GM19455 (cell line): ENCODE results near the gene PAX5.
A peak's percentile ranks its signal among the peaks of the same experiment; 100 is the strongest.

Experiments used
- ATAC-seq: cut with Tn5 transposase; IDR thresholded peaks from one replicate; pipeline ENCODE4 v1.9.1; 2021; ENCODE audit not compliant: unreplicated experiment

Gene PAX5

GRCh38 chr9:37037503-37038301 is 3.6 kb upstream of the PAX5 start:
- ATAC-seq: no peak

- ATAC-seq: no peak
Measured at GRCh38 chr9:37036776-37037502, 2.9 kb upstream of the PAX5 start.

- ATAC-seq: no peak
Measured at GRCh38 chr9:37036371-37036775, 2.3 kb upstream of the PAX5 start.

GRCh38 chr9:37035648-37036370 is 1.7 kb upstream of the PAX5 start:
- ATAC-seq: no peak

DNA sequence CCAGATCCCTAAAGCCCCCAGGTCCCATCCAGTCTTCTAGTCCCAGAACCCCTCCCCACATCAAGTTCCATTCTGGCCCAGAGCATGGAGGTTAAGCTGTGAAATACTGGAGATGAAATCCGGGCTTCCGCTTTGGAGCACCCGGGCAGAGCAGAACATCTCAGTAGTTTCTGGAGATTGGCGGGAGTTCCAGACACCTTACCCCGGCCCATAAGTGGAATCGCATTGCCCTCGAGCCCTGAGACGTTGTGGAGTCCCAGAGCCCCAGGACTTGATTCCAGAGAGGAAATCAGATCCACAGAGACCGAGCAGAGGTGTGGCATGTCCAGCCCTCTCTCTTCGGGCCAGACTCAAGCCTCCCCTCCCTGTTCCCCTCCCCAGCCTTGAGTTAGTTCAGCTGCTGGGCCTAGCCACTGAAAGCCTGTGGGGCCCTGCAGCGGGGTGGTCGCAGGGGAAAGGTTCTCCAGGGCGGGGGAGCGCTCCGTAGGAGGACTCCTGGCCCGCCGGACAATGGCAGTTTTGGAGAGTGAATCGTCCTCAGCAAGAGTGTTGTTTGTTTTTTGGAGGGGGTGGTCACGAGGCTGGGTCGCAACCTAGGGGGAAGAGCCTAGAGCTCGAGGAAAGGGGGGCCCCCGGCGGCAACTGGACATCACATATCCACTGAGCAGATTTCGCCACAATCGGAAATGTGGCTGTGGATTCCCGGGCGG is 1.0 kb upstream of the PAX5 start:
- ATAC-seq: no peak

DNA sequence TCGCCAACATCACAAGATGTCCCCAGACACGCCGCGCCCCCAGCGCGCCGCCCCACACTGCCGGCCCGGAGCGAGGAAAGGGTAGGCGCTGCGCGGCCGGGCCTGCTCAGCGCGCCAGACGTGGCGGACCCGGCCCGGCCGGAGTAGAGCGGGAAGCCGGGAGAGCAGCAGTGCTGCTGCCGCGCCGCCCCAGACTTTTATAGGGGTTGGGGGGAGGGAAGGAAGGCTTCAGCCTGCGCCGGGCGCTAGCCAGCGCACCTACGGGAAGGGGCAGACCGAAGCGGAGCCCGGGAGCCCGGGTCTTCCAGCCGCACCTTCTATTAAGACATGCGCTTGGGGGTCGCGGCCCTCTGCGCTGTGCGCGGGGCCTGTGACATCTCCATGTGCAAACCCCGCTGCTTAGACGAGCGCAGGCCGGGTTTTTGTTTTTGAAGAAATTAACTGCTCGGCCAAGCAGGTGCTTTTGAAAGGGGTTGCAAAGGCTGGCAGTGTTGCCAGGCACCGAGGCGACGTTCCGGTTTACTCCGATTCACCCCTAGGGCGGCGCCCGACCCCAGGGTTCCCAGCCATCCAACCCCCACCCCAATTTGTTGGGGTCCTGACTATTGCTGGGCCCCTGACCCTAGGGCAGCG is 353 bp upstream of the PAX5 start:
- ATAC-seq: peak; percentile 29

DNA sequence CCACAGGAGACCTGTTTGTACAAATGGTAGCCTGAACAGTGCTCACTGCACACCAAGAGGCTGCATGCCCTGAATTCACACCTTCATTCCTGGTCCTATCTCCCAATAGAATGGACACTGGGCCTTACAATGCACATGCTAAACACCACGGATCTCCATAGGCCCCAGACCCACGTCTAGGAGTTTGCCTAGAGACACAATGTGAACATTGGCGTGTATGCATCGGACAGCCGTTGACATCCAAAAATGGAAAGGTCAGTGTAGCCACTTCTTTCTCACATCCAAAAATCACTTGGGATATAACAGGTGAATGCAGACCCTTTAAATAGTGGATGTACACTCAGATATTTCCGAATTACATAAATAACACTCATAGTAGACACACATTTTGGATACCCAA is 927 bp downstream of the PAX5 start:
- ATAC-seq: no peak

DNA sequence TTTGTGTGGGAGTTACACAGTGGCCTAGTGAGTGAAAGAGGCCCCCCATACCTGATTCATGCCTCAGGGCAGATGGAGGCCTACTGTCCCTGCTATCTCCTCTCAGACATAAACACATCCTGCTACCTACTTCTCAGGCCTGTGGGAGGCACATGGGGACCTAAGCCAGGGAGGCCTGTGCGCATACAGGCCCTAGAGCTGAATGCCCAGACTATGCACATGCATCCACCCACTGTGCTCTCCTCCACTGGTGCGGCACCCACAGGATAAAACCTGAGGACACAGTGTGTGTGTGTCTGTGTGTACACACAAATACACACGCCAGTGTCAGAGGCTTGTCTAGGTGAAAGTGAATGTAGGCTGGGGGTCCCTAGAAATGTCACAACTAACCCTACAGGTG is 1.4 kb downstream of the PAX5 start:
- ATAC-seq: no peak

- ATAC-seq: no peak
Measured at GRCh38 chr9:37031902-37032301, 2.2 kb downstream of the PAX5 start.

- no peak for ATAC-seq
Measured at GRCh38 chr9:37031081-37031480, 3.0 kb downstream of the PAX5 start.

DNA sequence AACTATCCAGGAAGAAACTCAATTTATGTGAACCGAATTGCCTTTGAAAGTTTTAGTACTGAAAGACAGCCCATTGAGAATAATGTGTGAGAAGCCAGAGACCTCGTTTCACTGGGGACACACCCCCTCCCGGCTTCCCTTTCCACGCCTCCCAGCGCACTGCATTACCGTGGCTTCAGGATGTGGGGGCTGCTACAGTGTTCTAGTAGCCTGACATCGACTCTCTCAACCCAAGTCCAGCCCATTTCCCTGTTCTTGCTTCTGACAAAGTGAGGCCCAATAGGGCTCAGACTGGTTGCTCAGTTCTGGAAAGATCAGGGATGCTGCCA is 3.5 kb downstream of the PAX5 start:
- no peak for ATAC-seq

DNA sequence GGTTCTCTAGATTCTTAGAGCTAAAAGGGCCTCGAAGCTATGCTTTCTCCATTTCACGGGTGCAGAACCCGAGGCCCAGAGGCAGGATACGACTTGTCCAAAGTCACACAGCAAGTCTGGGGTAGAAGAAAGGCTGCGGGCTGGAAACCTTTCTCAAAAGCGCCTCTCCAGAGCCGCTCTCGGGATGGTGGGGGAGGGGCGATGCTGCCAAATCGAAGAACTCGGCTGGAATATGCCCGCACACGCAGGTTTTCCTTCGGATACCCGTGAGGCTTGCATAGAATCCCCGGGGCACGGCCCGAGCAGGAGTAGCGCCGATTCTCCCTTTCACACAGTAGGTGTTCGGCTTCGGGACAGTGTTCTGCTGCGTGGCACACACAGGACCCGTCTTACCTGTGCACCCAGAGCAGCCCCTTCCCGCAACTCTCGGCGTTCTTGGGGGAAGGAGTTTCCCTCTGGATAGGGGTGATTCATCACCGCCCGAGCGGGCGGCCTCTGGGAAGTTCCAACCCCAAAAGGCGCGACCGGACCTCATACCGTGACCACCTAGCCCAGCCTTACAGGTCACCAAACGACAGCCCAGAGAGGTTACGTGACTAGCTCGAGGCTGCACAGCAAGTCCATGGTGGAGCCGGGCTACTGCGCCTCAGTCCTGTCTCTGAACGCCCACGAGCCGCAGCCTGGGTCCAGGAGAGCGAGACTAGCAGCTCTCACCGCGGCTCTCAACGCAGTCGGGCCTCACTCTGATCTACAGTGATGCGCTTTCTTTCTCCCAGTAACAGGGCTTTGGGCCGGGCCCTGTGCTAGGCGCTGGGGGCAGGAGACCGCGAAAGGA is 4.1 kb downstream of the PAX5 start:
- ATAC-seq: no peak

DNA sequence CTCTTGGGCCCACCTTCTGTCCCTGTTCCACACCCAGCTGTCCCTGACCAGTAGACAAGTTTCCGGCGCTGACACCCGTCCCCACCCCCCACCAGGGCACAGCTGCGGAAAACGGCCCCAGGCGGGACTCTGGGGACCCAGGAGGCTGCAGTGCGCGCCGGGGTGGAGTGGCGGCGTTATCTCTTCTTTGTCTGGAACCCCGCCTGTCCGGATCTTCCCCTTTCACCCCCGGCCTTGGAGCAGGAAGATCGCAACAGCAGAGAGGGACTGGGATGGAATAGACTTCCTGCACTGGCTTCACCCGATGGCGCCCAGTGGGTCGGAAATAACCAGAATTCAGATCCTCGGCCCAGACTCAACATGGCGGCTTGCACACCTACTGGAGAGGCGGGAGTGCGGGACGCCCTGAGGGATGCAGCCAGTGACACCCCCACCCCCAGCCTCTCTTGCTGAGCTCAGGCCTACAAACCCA is 4.7 kb downstream of the PAX5 start:
- ATAC-seq: no peak

- no peak for ATAC-seq
Measured at GRCh38 chr9:37028420-37029031, 5.5 kb downstream of the PAX5 start.

- ATAC-seq: peak; percentile 75
Measured at GRCh38 chr9:37027582-37028419, 6.3 kb downstream of the PAX5 start.

DNA sequence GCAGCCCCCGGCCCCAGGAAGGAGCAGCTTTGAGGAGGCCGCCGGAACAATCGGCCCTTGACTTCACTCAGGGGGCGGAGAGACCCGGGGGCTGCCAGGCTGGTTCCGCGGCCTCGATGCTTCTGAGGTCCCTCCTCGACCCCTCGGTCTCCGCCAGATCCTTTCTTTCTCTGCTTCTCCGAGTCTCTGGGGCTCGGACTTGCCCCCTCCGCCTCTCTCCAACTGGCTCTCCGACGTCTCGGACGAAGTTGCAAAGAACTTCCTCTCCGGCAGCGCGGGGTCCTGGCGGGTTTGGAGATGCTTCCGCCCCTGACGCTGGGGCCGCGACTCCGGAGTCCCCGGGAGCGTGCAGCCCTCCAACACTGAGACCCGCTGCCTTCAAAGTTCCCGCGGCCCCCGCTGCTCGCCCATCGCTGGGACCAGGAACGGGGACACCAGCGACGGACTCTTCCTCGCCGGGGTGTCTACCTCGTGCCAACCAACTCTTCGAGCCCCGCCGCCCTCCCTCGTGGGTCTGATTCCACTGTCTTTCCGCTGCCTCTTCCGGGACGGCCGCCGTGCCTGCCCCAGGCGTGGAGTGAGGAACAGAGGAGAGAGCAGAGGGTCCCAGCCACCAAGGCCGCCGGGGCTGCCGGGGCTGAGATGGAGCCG is 7.0 kb downstream of the PAX5 start:
- ATAC-seq: no peak

DNA sequence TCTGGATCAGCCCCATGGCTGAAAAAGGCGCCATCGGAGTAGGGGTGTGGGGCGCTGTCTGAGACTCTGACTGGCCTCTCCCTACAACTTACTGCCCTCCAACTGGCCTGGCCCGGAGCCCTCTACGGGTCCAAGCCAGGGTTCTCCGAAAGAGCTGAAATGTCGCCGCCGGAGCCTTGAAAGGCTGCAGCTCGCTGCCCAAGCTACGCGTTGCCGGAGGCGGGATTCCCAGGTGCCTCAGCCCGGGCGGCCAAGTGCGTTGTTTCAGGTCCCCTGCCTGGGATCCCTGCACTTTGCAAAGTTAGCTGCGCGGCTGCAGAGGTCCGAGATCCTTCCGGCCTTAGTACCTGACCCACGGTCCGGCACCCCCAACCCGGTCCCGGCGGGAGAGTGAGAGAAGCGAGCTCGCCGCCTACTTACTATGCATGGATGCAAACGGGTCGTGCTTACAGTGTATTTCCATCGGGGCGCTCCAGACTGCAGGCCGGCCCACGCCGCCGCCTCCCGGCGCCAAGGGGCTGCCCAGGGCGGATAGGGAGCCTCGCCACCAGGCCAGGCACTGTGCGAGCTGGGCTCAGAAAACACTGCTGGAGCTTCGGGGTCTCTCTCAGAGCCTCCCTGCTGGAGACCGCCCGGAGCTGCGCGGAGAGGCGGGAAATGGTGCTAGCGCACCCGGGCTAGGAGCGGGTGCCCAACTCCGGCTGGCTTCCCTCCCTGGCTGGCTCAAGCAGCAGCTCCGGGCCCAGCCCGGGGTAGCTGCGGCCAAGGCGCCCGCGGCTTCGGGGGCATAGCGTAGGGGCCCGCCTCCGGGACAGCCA is 7.7 kb downstream of the PAX5 start:
- ATAC-seq: no peak
